NB4 (cell line): Measurements from ENCODE around the gene RAP2A.

Experiments
- DNase-seq: peaks from one replicate; pipeline ENCODE4 v3.0.0; 2010; ENCODE audit warnings: low read depth
- H3K4me3 ChIP-seq: one replicate; pipeline ENCODE4 v1.5.1; 2011; ENCODE audit warnings: mild to moderate bottlenecking, low read depth, low read length, moderate library complexity
- CTCF ChIP-seq: IDR thresholded peaks from one replicate; pipeline ENCODE4 v1.5.1; 2012; ENCODE audit warnings: low read depth, low read length
- MAX ChIP-seq: IDR thresholded peaks from 2 replicates; pipeline ENCODE4 v1.6.1; 2011; ENCODE audit warnings: low read depth, low read length
- MYC ChIP-seq: IDR thresholded peaks from 2 replicates; pipeline ENCODE4 v1.6.1; 2011; ENCODE audit warnings: low read depth, low read length
- POLR2A ChIP-seq: IDR thresholded peaks from 2 replicates; pipeline ENCODE4 v1.6.1; 2011; ENCODE audit warnings: mild to moderate bottlenecking; ENCODE audit not compliant: insufficient read length; ENCODE audit errors: extremely low read depth

RAP2A gene

GRCh38 chr13:97395447-97396136 is 38.4 kb upstream of the RAP2A start:
- no peak overlapping the region for H3K4me3 ChIP-seq
- no peak for DNase-seq
- TF ChIP-seq CTCF, result no peak
- TF ChIP-seq POLR2A, result no peak
- no peak for TF ChIP-seq MYC
- TF ChIP-seq MAX, result no peak

GRCh38 chr13:97397267-97397666 is 36.7 kb upstream of the RAP2A start:
- no peak for DNase-seq
- H3K4me3 ChIP-seq, result no peak overlapping the region
- TF ChIP-seq MAX (no peak), MYC (no peak), CTCF (no peak), POLR2A (no peak)

- TF ChIP-seq POLR2A (no peak), CTCF (no peak), MAX (no peak), MYC (no peak)
- no peak for DNase-seq
- no peak overlapping the region for H3K4me3 ChIP-seq
Measured at GRCh38 chr13:97401421-97401820, 32.5 kb upstream of the RAP2A start.

GRCh38 chr13:97403893-97404750 is 29.8 kb upstream of the RAP2A start:
- no peak overlapping the region for H3K4me3 ChIP-seq
- no peak for TF ChIP-seq POLR2A
- TF ChIP-seq MAX, result no peak
- no peak for TF ChIP-seq MYC
- no peak for TF ChIP-seq CTCF
- no peak for DNase-seq

GRCh38 chr13:97407540-97407939 is 26.4 kb upstream of the RAP2A start:
- H3K4me3 ChIP-seq, result no peak overlapping the region
- TF ChIP-seq MYC (no peak), CTCF (no peak), MAX (no peak), POLR2A (no peak)
- DNase-seq, result no peak
